Measurements from ENCODE around the gene DARS1.
"Not testable (repeated sequence)": the region's sequence is repeated elsewhere in the genome, so short reads cannot be mapped to it uniquely, and the experiment has no call there.

The DARS1 gene

GRCh38 chr2:135936524-135936923, 48.9 kb downstream of the DARS1 start:
- DNase-seq = no peak

GRCh38 chr2:135935914-135936313, 49.5 kb downstream of the DARS1 start:
- no peak for DNase-seq

- no peak for DNase-seq
These were observed 53.5 kb downstream of the DARS1 start for GRCh38 chr2:135931776-135932443.

- DNase-seq = no peak
These were observed 58.8 kb downstream of the DARS1 start for GRCh38 chr2:135926605-135927004.

- DNase-seq = no peak
These were observed 59.9 kb downstream of the DARS1 start for GRCh38 chr2:135925571-135925970.

- no peak for DNase-seq
These were observed 69.2 kb downstream of the DARS1 start for GRCh38 chr2:135916207-135916606.

GRCh38 chr2:135914485-135914884, 70.9 kb downstream of the DARS1 start:
- DNase-seq = no peak

- DNase-seq = peak; percentile 6
These were observed 71.6 kb downstream of the DARS1 start for GRCh38 chr2:135913727-135914365.

GRCh38 chr2:135909976-135910375, 75.5 kb downstream of the DARS1 start:
- no peak for DNase-seq

- DNase-seq = no peak
These were observed 79.7 kb downstream of the DARS1 start for GRCh38 chr2:135905679-135906078.

- no peak for DNase-seq
These were observed 81.0 kb downstream of the DARS1 start for GRCh38 chr2:135904341-135904989.

- no peak for DNase-seq
These were observed 81.8 kb downstream of the DARS1 start for GRCh38 chr2:135903650-135904049.

- no peak for DNase-seq
These were observed 85.9 kb downstream of the DARS1 start for GRCh38 chr2:135899567-135899966.

GRCh38 chr2:135898234-135898786, 87.1 kb downstream of the DARS1 start:
- DNase-seq = no peak

GRCh38 chr2:135894930-135895329, 90.5 kb downstream of the DARS1 start:
- no peak for DNase-seq

- no peak for DNase-seq
These were observed 92.0 kb downstream of the DARS1 start for GRCh38 chr2:135893374-135893794.

- DNase-seq = no peak
These were observed 94.6 kb downstream of the DARS1 start for GRCh38 chr2:135890835-135891234.

GRCh38 chr2:135890149-135890548, 95.3 kb downstream of the DARS1 start:
- no peak for DNase-seq

- not testable (repeated sequence) for DNase-seq
These were observed 96.8 kb downstream of the DARS1 start for GRCh38 chr2:135888587-135888986.

GRCh38 chr2:135885709-135886108, 99.7 kb downstream of the DARS1 start:
- no peak for DNase-seq

GRCh38 chr2:135882415-135882814, 103.0 kb downstream of the DARS1 start:
- no peak for DNase-seq

- DNase-seq = not testable (repeated sequence)
These were observed 108.7 kb downstream of the DARS1 start for GRCh38 chr2:135876770-135877169.

- peak; percentile 96 for DNase-seq
These were observed 109.2 kb downstream of the DARS1 start, which contains the start of gene MCM6 for GRCh38 chr2:135876066-135876711. MCM6 (minus strand) TSS chr2:135876443; CDS start chr2:135876365, 78 bp downstream.

Data from effector CD8-positive, alpha-beta T cell (primary cell).